Vagina (tissue), 2 donors: Measurements from ENCODE around the gene LRRC8E. TPM values are rescaled to one million over a fixed set of nuclear protein-coding genes. Genes with fewer than 3 reads are reported as not detected.
A peak's percentile ranks its signal among the peaks of the same experiment; 100 is the strongest.

ENCODE experiments used
- DNase-seq, 2 donors: peaks; one replicate each; pipeline ENCODE4 v3.0.0-alpha.2; 2017; ENCODE audit errors: extremely low spot score in 2 of 2
- H3K27ac ChIP-seq: fragments of 200-600 bp; sonication (generic); one replicate; pipeline ENCODE4 v1.5.1; 2019
- H3K27me3 ChIP-seq: fragments of 200-600 bp; sonication (generic); one replicate; pipeline ENCODE4 v1.5.1; 2019
- H3K36me3 ChIP-seq, 2 donors: fragments of 200-600 bp; sonication (generic); one replicate each; pipeline ENCODE4 v1.5.1; 2017 to 2019
- H3K4me1 ChIP-seq: fragments of 200-600 bp; sonication (generic); one replicate; pipeline ENCODE4 v1.5.1; 2019
- H3K4me3 ChIP-seq, 2 donors: fragments of 200-600 bp; sonication (generic); 1 replicate in 1 of 2; 2 replicates in 1 of 2; pipeline ENCODE4 v1.5.1; 2016 to 2019
- H3K9me3 ChIP-seq: fragments of 200-600 bp; sonication (generic); one replicate; pipeline ENCODE4 v1.5.1; 2019
- POLR2A ChIP-seq, 2 donors: fragments of 450-650 bp; IDR thresholded peaks; one replicate each; pipeline ENCODE4 v1.6.1; 2017; ENCODE audit warnings: antibody characterized with exemption in 2 of 2, mild to moderate bottlenecking in 2 of 2, moderate library complexity in 2 of 2
- POLR2AphosphoS5 ChIP-seq, 2 donors: sonication (generic); formaldehyde crosslinking; IDR thresholded peaks; one replicate each; pipeline ENCODE4 v1.9.0; 2017; ENCODE audit warnings: antibody characterized with exemption in 2 of 2, mild to moderate bottlenecking in 2 of 2, low read depth in 1 of 2; ENCODE audit not compliant: insufficient read depth in 1 of 2
- intact Hi-C: fragments of 100-400 bp; cut with DNase I; formaldehyde crosslinking; loops from one replicate; pipeline ENCODE4 v1.15.1; 2023
- total RNA-seq: library from RNA; depleted of rRNA; stranded (reverse); fragments of >200 nt; gene quantifications from one replicate; pipeline ENCODE4 v1.2.3, GENCODE V29; 2016
- TF ChIP-seq, protein P1 (sequence below), 3 experiments: fragments of 450-650 bp in 2 of 3; fragments of 200-600 bp in 1 of 3; sonication (generic) in 1 of 3; IDR thresholded peaks; one replicate each; pipeline ENCODE4 v1.5.1; 2017 to 2019; ENCODE audit warnings: antibody characterized with exemption in 3 of 3, mild to moderate bottlenecking in 2 of 3, moderate library complexity in 2 of 3

Gene LRRC8E
- total RNA-seq, 1 donor from 2014 or later = 6.6 TPM

DNA sequence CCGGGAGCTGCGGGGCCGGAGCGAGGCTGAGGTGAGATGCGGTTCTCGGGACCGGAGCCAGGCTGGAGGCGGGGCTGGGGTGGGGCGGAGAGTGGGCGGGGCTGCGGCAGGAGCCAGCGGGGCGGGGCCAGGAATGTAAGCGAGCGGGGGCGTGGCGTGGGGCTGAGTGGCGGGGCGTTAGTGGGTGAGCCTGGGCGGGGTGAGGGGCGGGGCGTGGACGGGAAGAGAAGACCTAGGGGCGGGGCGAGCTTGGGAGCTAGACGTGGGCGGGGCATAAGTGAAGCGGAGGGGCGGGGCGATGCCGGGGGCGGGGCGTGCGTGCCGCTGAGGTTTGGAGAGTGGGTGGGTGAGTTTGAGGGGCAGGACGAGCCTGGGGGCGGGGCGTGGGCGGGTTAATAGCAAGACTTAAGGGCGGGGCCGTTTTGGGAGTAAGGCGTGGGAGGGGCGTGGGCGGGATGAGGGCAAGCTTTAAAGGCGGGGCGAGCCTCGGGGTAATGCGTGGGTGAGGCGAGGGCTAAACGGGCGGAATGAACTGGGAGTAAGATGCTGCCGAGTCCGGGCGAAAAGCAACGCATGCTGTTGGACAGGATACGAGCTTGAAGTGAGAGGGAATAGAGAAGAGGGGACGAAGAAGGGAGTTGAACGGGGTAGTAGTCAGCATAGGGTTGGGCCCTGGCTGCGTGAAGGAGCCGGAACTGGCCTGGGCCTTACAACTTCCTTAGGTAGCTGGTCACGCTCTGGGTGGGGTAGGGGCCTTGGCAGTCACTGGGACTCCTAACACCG, 32.4 kb downstream of the LRRC8E start:
- intact Hi-C loops = no loop called here
- no peaks in the 10 kb centered on the region for H3K9me3 ChIP-seq

DNA sequence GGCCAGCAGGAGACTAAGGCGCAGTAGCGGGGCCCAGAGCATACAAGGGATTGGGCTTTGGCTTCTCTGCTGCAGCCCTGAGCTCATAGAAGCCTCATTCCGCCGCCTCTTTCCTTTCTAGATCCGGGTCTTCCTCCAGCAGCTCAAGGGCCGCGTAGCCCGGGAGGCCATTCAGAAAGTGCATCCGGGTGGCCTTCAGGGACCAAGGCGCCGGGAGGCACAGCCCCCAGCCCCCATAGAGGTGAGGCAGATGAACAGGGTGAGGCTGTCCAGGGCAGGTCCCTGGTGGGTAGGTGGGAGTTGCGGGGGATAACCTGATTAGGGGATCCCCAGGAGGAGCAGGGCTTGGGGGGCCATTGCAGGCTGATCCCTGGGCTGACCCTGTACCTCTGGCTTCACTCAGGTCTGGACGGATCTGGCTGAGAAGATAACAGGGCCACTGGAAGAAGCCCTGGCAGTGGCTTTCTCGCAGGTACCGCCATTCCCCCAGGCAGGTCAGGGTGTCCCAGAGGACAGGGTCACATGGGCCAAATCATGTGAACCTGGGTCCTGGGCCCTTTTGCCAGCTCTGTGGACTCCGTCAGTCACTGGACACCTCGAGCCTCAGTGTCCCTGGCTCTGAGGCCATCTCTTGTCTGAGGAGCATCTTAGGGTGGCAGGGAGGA, 33.1 kb downstream of the LRRC8E start:
- peak overlapping the region; percentile 89 for H3K27ac ChIP-seq
- TF ChIP-seq, protein P1, sequence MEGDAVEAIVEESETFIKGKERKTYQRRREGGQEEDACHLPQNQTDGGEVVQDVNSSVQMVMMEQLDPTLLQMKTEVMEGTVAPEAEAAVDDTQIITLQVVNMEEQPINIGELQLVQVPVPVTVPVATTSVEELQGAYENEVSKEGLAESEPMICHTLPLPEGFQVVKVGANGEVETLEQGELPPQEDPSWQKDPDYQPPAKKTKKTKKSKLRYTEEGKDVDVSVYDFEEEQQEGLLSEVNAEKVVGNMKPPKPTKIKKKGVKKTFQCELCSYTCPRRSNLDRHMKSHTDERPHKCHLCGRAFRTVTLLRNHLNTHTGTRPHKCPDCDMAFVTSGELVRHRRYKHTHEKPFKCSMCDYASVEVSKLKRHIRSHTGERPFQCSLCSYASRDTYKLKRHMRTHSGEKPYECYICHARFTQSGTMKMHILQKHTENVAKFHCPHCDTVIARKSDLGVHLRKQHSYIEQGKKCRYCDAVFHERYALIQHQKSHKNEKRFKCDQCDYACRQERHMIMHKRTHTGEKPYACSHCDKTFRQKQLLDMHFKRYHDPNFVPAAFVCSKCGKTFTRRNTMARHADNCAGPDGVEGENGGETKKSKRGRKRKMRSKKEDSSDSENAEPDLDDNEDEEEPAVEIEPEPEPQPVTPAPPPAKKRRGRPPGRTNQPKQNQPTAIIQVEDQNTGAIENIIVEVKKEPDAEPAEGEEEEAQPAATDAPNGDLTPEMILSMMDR (IDR thresholded peaks at IDR 0.05) = no peak
- TF ChIP-seq POLR2A (IDR thresholded peaks at IDR 0.05) = no peak
- no peak for TF ChIP-seq POLR2AphosphoS5 (IDR thresholded peaks at IDR 0.05; ENCODE audit: insufficient read depth in 1 of 2, low read depth in 1 of 2)
- H3K36me3 ChIP-seq = peaks cover 0 to 20% of the 10 kb centered on the region in 2 donors
- no peak for DNase-seq
- no peaks in the 10 kb centered on the region for H3K27me3 ChIP-seq
- H3K4me3 ChIP-seq = peak overlapping the region; percentile 51 to 71
- H3K9me3 ChIP-seq = no peaks in the 10 kb centered on the region
- H3K4me1 ChIP-seq = peaks cover 79% of the 10 kb centered on the region
- intact Hi-C loops = no loop called here

More for the DNA sequence above, 32.4 kb downstream of the LRRC8E start:
- H3K36me3 ChIP-seq = peaks cover 0 to 20% of the 10 kb centered on the region in 2 donors
- H3K27me3 ChIP-seq = no peaks in the 10 kb centered on the region
- peak overlapping the region; percentile 89 for H3K27ac ChIP-seq
- peaks cover 82% of the 10 kb centered on the region for H3K4me1 ChIP-seq
- DNase-seq = peak; percentile 99
- peak overlapping the region; percentile 61 to 78 for H3K4me3 ChIP-seq
- TF ChIP-seq, protein P1 (IDR thresholded peaks at IDR 0.05) = no peak
- peak in 1 of 2 donors; percentile 64 for TF ChIP-seq POLR2A (IDR thresholded peaks at IDR 0.05)
- TF ChIP-seq POLR2AphosphoS5 (IDR thresholded peaks at IDR 0.05; ENCODE audit: insufficient read depth in 1 of 2, low read depth in 1 of 2) = peak; percentile 8 to 79

GRCh38 chr19:7921967-7922835, 33.9 kb downstream of the LRRC8E start:
- intact Hi-C loops = no loop called here

DNA sequence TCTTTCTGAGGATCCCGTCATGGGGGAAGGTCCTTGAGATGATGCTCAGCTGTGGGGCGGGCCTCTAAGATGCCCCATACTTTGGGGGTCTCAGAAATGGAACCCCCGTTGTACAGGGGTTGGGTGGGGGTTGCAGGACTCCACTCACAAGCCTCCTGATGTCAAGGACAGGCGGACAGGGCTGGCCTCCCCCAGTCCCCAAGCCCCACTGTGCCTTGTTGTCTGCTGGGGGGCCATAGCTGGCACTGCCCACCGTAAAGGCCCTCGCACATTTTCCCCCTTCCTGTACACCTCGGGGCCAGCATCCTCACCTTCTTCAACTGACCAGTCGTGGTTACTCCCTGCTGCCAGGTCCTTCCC, 34.5 kb downstream of the LRRC8E start:
- H3K27ac ChIP-seq = peak overlapping the region; percentile 89
- H3K4me3 ChIP-seq = no peak overlapping the region
- H3K27me3 ChIP-seq = no peaks in the 10 kb centered on the region
- peaks cover 0 to 20% of the 10 kb centered on the region in 2 donors for H3K36me3 ChIP-seq
- TF ChIP-seq POLR2AphosphoS5 (IDR thresholded peaks at IDR 0.05; ENCODE audit: insufficient read depth in 1 of 2, low read depth in 1 of 2) (no peak), POLR2A (IDR thresholded peaks at IDR 0.05) (no peak)
- TF ChIP-seq, protein P1 (IDR thresholded peaks at IDR 0.05) = no peak
- H3K9me3 ChIP-seq = no peaks in the 10 kb centered on the region
- intact Hi-C loops = no loop called here
- DNase-seq = no peak
- peaks cover 81% of the 10 kb centered on the region for H3K4me1 ChIP-seq

More at GRCh38 chr19:7921967-7922835, 33.9 kb downstream of the LRRC8E start:
- no peak for DNase-seq
- Histone ChIP-seq H3K4me1 (peaks cover 81% of the 10 kb centered on the region), H3K4me3 (peak overlapping the region; percentile 51 to 71), H3K27ac (peak overlapping the region; percentile 89), H3K9me3 (no peaks in the 10 kb centered on the region), H3K36me3 (peaks cover 0 to 20% of the 10 kb centered on the region in 2 donors), H3K27me3 (no peaks in the 10 kb centered on the region)
- TF ChIP-seq, protein P1 (IDR thresholded peaks at IDR 0.05) = no peak
- TF ChIP-seq POLR2A (IDR thresholded peaks at IDR 0.05) (no peak), POLR2AphosphoS5 (IDR thresholded peaks at IDR 0.05; ENCODE audit: insufficient read depth in 1 of 2, low read depth in 1 of 2) (no peak)
